Testis (tissue), 2 donors: ENCODE measurements around the gene ERBB4.

ENCODE experiments used
- CTCF ChIP-seq, 3 experiments: fragments of 450-650 bp in 2 of 3; fragments of 200-600 bp in 1 of 3; sonication (generic) in 1 of 3; IDR thresholded peaks; one replicate each; pipeline ENCODE4 v1.5.1; 2016 to 2019; ENCODE audit warnings: antibody characterized with exemption in 3 of 3, mild to moderate bottlenecking in 2 of 3, moderate library complexity in 1 of 3
- POLR2A ChIP-seq: fragments of 450-650 bp; IDR thresholded peaks from one replicate; pipeline ENCODE4 v1.6.1; 2017; ENCODE audit warnings: antibody characterized with exemption, mild to moderate bottlenecking, moderate library complexity

- TF ChIP-seq POLR2A: no peak
- peak in 2 of 3 experiments; percentile 41 to 54 for TF ChIP-seq CTCF (IDR thresholded peaks at IDR 0.05)
Observed at GRCh38 chr2:212548455-212548819, 9.8 kb upstream of the ERBB4 start.
